OCI-LY1 (cell line): Measurements from ENCODE around the gene TOR4A.

Experiments used
- H2AFZ ChIP-seq: fragments of 200-600 bp; sonication (generic), shearing (Covaris generic); 2 replicates; pipeline ENCODE4 v1.6.0; 2014; ENCODE audit warnings: antibody characterized with exemption, mild to moderate bottlenecking, low read length
- H3F3A ChIP-seq: fragments of 200-600 bp; sonication (generic), shearing (Covaris generic); 2 replicates; pipeline ENCODE4 v1.6.0; 2014; ENCODE audit warnings: mild to moderate bottlenecking, antibody characterized with exemption, low read length, moderate library complexity; ENCODE audit not compliant: insufficient read depth
- H3K27ac ChIP-seq: fragments of 200-600 bp; sonication (generic); 2 replicates; pipeline ENCODE4 v1.5.1; 2014; ENCODE audit warnings: low read length, mixed run types, mild to moderate bottlenecking, low read depth; ENCODE audit not compliant: poor library complexity, severe bottlenecking
- H3K27me3 ChIP-seq: fragments of 200-600 bp; sonication (generic); 2 replicates; pipeline ENCODE4 v1.6.0; 2014; ENCODE audit warnings: antibody characterized with exemption, mild to moderate bottlenecking, low read length, moderate library complexity; ENCODE audit not compliant: insufficient read depth
- H3K36me3 ChIP-seq: fragments of 200-600 bp; sonication (generic); 2 replicates; pipeline ENCODE4 v1.6.1; 2014; ENCODE audit warnings: mild to moderate bottlenecking, antibody characterized with exemption, low read length, moderate library complexity, mixed read lengths; ENCODE audit not compliant: insufficient read depth
- H3K4me1 ChIP-seq: fragments of 200-600 bp; sonication (generic); 2 replicates; pipeline ENCODE4 v1.5.1; 2014; ENCODE audit warnings: mild to moderate bottlenecking, low read length, moderate library complexity; ENCODE audit not compliant: insufficient read depth, severe bottlenecking
- H3K4me2 ChIP-seq: fragments of 200-600 bp; sonication (generic), shearing (Covaris generic); 2 replicates; pipeline ENCODE4 v1.6.1; 2014; ENCODE audit warnings: low read length
- H3K4me3 ChIP-seq: fragments of 200-600 bp; sonication (generic); 2 replicates; pipeline ENCODE4 v1.5.1; 2014; ENCODE audit warnings: low read length, low read depth, mild to moderate bottlenecking, mixed read lengths; ENCODE audit not compliant: poor library complexity, severe bottlenecking
- H3K79me2 ChIP-seq: fragments of 200-600 bp; shearing (Covaris generic); 2 replicates; pipeline ENCODE4 v1.6.1; 2016; ENCODE audit warnings: mixed run types, low read length, mixed read lengths; ENCODE audit not compliant: insufficient read depth
- H3K9ac ChIP-seq: fragments of 200-600 bp; sonication (generic), shearing (Covaris generic); 2 replicates; pipeline ENCODE4 v1.6.1; 2014; ENCODE audit warnings: mild to moderate bottlenecking, low read length, mixed read lengths
- H3K9me2 ChIP-seq: fragments of 200-600 bp; sonication (generic), shearing (Covaris generic); 2 replicates; pipeline ENCODE4 v1.6.1; 2014; ENCODE audit warnings: low read depth, mild to moderate bottlenecking, low read length, mixed read lengths
- H3K9me3 ChIP-seq: fragments of 200-600 bp; shearing (Covaris generic); 2 replicates; pipeline ENCODE4 v1.6.1; 2014; ENCODE audit warnings: low read length, mixed read lengths
- H4K20me1 ChIP-seq: fragments of 200-600 bp; sonication (generic), shearing (Covaris generic); 2 replicates; pipeline ENCODE4 v1.6.0; 2016; ENCODE audit warnings: mild to moderate bottlenecking, low read length; ENCODE audit not compliant: insufficient read depth
- CTCF ChIP-seq: fragments of 200-600 bp; sonication (generic), shearing (Covaris generic); IDR thresholded peaks from 2 replicates; pipeline ENCODE4 v1.5.1; 2017; ENCODE audit warnings: mild to moderate bottlenecking, antibody characterized with exemption, low read length, moderate library complexity, mixed read lengths
- EZH2 ChIP-seq: fragments of 200-600 bp; sonication (generic), shearing (Covaris generic); IDR thresholded peaks from 2 replicates; pipeline ENCODE4 v1.8.0; 2017; ENCODE audit warnings: borderline replicate concordance, mixed run types, mild to moderate bottlenecking, antibody characterized with exemption, low read length, moderate library complexity, mixed read lengths

Gene TOR4A

DNA sequence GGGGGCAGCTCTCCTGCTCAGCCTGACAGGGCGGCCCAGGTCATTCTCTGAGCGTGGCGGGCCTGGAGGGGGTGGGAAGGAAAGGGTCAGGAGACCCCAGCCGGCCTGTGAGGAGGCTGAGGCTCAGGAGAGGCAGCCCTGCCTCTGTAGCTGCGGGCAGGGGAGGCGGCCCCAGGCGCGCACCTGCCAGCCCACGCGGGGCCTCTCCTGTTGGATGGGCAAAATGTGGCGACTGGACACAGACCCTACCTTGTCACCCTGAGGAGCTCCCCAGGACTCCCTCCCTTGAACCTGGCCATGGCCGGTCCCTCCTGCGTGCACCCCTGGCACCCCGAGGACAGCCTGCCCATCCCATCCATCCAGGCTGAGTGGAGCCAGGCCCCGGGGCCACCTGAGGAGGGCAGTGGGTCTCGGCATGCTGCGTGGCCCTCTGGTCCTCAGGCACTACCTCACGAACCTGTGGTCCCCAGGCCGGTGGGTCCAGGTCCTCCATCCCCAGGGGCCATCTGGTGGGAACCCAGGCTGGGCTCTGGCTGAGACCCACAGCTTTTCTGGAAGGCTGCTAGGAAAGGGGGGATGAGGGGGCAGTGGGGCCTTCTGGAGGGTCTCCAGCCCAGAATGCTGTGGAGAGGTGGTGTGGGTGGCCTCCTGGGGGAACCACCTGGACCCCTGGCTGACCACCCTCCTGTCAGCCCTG lies 39.6 kb downstream of the TOR4A start:
- no peaks in the 10 kb centered on the region for H3K9me2 ChIP-seq
- H3F3A ChIP-seq: no peaks in the 10 kb centered on the region
- no peaks in the 10 kb centered on the region for H3K79me2 ChIP-seq
- no peaks in the 10 kb centered on the region for H3K36me3 ChIP-seq
- no peak overlapping the region for H2AFZ ChIP-seq
- peaks cover 6% of the 10 kb centered on the region for H3K4me1 ChIP-seq
- H3K9me3 ChIP-seq: no peaks in the 10 kb centered on the region
- no peak overlapping the region for H3K27ac ChIP-seq
- TF ChIP-seq EZH2 (no peak), CTCF (no peak)
- no peak overlapping the region for H3K4me3 ChIP-seq
- H3K27me3 ChIP-seq: 0 out of 2 replicates have a peak, but pooled peaks cover 5% of the 10 kb centered on the region
- H3K4me2 ChIP-seq: no peak overlapping the region
- no peaks in the 10 kb centered on the region for H4K20me1 ChIP-seq
- no peak overlapping the region for H3K9ac ChIP-seq

DNA sequence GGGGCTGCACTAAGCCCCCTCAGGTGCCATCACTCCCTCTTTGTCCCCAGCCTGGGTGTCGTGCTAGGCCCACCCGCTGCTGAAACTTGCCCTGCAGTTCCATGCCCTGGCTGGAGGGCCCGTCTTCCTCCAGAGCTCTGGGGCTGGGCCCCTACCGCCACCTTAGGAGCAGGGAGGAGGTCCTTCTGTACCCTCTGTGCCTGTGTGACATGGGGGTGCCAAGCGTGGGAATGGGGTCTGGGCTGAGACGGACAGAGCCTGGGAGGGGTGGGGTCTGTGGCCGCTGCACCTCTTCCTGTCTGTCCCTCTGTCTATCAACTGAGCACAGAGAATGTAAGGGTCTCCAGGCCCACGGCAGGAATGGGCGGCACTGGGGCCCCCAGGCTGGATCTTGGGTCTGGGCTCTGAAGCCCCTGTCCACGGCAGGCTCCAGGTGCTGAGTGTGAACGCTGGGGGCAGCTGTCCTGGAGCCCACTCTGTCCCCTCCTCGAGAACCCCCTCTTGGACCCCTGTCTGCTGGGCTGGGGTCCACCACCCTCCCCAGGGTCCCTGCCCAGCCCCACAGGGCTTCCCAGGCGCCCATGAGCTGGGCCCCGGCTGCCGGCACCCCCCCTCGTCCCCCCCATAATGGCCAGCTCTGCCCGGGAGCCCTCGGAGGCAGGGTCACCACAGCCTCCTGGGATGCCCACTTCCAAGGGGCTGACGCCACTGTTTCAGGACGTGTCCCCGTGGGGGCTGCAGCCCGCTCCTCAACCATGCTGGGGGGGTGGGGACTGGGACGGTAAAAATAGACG lies 40.4 kb downstream of the TOR4A start:
- TF ChIP-seq CTCF (no peak), EZH2 (no peak)
- Histone ChIP-seq H3K9me3 (no peaks in the 10 kb centered on the region), H3K4me3 (no peak overlapping the region), H3K27ac (no peak overlapping the region), H4K20me1 (no peaks in the 10 kb centered on the region), H3K9ac (no peak overlapping the region), H3K27me3 (0 out of 2 replicates have a peak, but pooled peaks cover 5% of the 10 kb centered on the region), H3K79me2 (no peaks in the 10 kb centered on the region), H3K9me2 (no peaks in the 10 kb centered on the region), H3F3A (no peaks in the 10 kb centered on the region), H3K36me3 (no peaks in the 10 kb centered on the region), H3K4me1 (peaks cover 6% of the 10 kb centered on the region), H3K4me2 (no peak overlapping the region), H2AFZ (no peak overlapping the region)

DNA sequence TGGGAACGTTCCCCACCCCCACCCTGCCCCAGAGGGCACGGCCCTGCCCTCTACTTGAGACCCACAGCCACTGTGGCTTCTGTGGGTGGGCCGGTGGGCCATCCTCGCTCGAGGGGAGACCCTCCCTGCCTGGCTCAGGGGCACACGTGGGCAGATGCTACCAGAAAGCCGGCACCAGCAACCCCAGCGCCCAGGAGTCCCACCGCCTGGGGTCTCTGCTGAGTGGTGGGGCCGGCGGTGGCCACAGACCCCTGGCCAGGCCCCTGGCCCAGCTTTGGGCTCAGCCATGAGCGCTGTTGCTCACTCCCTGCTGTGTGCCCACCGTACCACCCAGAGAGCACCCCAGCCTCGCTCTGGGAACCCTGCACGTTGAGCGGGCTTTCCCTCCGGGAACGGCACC lies 41.1 kb downstream of the TOR4A start:
- Histone ChIP-seq H3K27ac (no peak overlapping the region), H3K79me2 (no peaks in the 10 kb centered on the region), H3K9me3 (no peaks in the 10 kb centered on the region), H3K9me2 (no peaks in the 10 kb centered on the region), H3K4me2 (no peak overlapping the region), H4K20me1 (no peaks in the 10 kb centered on the region), H3K4me1 (peaks cover 6% of the 10 kb centered on the region), H3K36me3 (no peaks in the 10 kb centered on the region), H3K9ac (no peak overlapping the region), H2AFZ (no peak overlapping the region), H3K27me3 (0 out of 2 replicates have a peak, but pooled peaks cover under 1% of the 10 kb centered on the region), H3F3A (no peaks in the 10 kb centered on the region), H3K4me3 (no peak overlapping the region)
- no peak for TF ChIP-seq EZH2
- TF ChIP-seq CTCF: no peak
